GM18907 (cell line): ENCODE data around the gene GALNT12.

Source experiments
- ATAC-seq: cut with Tn5 transposase; IDR thresholded peaks from one replicate; pipeline ENCODE4 v1.9.1; 2021; ENCODE audit warnings: mild to moderate bottlenecking, moderate library complexity; ENCODE audit not compliant: unreplicated experiment

Gene GALNT12, protein sequence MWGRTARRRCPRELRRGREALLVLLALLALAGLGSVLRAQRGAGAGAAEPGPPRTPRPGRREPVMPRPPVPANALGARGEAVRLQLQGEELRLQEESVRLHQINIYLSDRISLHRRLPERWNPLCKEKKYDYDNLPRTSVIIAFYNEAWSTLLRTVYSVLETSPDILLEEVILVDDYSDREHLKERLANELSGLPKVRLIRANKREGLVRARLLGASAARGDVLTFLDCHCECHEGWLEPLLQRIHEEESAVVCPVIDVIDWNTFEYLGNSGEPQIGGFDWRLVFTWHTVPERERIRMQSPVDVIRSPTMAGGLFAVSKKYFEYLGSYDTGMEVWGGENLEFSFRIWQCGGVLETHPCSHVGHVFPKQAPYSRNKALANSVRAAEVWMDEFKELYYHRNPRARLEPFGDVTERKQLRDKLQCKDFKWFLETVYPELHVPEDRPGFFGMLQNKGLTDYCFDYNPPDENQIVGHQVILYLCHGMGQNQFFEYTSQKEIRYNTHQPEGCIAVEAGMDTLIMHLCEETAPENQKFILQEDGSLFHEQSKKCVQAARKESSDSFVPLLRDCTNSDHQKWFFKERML

DNA sequence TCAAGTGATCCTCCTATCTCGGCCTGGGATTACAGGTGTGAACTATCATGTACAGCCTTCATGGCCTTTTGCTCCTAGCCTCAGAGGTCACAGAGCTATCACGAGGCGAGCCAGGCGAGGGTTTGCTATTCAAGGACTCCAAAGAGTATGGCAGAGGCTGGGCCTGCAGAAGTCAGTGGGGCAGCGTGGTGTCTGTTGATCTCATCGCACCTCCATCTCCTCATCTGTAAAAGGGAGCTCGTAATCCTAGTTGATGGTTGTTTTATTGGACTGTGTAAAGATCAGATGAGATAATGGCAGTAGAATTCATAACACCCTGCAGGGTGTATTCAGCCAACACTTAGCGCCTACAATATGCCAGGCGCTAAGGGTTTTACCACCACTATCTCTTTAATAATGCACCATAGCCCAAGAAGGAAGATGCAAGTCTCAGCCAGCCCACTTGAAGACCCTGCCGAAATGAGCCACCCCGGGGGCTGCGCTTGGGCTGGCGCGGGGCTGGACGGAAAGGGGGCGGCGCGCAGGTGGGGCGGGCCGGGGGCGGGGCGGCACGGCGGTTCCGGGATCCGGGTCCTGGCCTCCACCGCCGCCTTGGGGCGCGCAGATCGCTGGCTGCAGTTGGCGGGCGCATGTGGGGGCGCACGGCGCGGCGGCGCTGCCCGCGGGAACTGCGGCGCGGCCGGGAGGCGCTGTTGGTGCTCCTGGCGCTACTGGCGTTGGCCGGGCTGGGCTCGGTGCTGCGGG, at the start of gene GALNT12:
Gene GALNT12, plus strand, starts transcription at position 601 of the 744 bp plus-strand sequence. Its CDS starts 29 bp downstream, at position 630.
- ATAC-seq: peak; percentile 63

DNA sequence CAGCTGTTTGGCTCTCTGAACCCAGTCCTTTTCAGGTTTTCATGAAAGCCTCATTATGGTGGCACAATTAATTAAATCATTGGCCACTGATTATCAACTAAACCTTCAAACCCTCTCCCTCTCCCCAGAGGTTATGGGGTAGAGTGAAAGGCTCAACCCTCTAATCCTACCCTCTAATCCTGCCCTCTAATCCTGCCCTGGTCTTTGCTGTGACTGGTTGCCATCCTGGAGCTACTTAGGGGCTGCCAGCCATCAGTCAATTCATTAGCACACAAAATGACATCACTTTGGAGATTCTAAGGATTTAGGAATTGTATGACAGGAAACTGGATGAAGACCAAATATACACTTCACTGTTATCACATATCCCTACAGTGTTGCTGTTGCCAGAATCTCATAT, 47.2 kb upstream of the GALNT12 start:
- no peak for ATAC-seq

- no peak for ATAC-seq
Observed at GRCh38 chr9:98763986-98764745, 43.3 kb upstream of the GALNT12 start.

DNA sequence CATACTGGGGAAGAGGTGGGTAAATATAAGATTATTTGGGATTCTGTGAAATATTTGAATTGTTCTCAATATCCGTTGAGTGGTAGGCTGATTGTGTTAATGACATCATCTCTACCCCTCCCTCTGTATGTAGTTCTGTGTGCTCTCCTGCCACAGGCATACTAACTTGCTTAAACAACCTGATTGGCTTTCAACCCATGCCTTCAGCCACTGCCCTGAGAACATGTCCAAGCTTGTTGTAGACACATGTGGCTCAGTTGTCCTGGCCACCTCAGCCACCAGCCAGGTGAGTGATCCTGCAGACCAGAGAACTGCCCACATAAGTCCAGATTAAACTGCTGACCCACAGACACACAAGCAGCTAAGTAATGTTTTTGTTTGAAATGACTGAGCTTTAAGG, 42.2 kb upstream of the GALNT12 start:
- ATAC-seq: no peak

- ATAC-seq: no peak
Observed at GRCh38 chr9:98766586-98766985, 40.9 kb upstream of the GALNT12 start.

DNA sequence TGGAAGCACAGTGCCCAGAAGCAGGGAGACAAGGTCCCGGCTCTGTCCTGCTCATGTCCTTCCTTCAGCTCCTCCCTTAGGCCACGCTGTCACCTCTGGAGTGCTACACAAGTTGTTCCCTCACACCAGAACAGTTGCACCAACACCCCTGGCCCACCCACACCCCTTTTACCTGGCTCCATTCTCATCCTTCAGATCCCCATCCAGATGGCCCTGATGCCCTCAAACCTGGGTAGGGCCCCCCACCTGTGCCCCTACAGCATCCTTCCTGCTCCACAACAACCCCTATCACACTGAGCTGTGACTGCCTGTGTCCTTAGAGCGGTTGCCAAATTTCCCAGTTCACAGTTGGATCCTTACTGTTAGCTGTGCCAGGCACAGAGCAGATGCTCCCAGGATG, 40.3 kb upstream of the GALNT12 start:
- ATAC-seq: no peak

- ATAC-seq: no peak
Observed at GRCh38 chr9:98767915-98768314, 39.6 kb upstream of the GALNT12 start.

- no peak for ATAC-seq
Observed at GRCh38 chr9:98768344-98768743, 39.1 kb upstream of the GALNT12 start.

DNA sequence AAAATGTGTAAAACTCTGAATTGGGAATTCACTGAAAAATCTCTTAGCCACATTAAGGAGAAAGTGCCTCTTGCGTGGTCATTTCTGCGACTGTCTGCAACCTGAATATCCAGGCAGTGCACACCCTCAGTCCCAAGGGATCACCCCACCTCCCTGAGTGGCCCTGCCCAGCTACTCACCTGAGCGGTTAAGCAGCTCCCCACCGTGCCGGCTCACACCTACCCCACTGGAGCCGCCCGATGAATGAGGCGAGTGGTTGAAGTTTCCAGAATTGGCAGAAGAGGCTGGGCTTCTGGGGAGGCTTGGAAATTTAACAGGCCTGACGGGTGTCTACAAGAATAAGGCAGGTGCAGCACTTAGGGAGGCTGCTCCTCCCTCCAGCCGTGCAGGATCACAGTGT, 36.8 kb upstream of the GALNT12 start:
- no peak for ATAC-seq

GRCh38 chr9:98771209-98771874, 36.1 kb upstream of the GALNT12 start:
- no peak for ATAC-seq

DNA sequence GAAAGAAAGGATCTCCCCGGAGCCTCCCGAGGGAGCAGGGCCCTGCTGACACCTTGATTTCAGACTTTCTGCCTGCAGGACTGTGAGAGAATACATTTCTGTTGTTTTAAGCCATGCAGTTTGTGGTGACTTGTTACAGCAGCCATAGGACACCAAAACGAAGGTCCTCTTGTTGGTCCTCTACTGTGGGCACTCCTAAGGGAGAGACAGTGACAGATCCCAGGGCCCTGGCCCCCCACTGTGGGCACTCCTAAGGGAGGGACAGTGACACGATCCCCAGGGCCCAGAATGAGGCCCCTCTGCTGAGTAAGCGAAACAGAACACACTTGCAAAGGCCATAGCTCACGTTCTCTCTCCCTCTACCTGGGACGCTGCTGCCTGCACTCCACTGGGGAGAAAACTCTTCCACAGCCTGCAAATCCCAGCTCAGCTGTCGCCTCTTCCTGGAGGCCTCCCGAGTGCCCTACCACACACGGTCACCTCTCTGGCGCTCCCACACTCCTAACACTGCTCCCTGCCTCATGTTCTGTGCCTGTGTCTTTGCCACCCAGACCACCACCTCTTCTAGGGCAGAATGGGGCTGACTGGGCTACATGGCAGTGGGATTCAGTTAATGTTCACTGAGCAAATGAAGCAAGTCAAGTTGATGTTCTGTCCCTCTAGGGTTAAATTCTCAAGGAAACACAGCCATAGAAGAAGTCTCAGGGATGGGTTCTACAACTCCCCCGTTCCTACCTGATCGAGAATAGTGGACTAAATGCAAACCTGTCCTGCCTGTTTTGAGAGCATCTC, 34.9 kb upstream of the GALNT12 start:
- no peak for ATAC-seq

DNA sequence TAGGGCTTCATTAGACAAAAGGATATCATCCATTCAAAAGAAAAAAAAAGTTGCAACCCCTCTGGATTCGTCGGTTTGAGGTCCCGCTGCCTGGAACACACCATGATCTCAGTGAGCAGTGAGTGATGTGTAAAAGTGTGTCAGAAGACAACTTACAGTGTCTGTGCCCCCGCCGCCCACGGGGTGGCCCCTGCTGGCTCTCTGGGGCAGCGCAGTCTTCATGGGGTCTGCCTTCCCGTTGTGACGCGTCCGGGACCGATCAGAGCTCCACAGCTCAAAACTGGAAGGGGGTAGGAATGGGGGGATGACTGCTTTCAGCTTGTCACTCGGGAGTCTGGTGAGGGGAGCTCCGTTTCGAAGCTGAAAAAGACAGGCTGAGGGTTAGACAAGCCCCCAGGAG, 33.7 kb upstream of the GALNT12 start:
- ATAC-seq: no peak

GRCh38 chr9:98774746-98775145, 32.7 kb upstream of the GALNT12 start:
- no peak for ATAC-seq

DNA sequence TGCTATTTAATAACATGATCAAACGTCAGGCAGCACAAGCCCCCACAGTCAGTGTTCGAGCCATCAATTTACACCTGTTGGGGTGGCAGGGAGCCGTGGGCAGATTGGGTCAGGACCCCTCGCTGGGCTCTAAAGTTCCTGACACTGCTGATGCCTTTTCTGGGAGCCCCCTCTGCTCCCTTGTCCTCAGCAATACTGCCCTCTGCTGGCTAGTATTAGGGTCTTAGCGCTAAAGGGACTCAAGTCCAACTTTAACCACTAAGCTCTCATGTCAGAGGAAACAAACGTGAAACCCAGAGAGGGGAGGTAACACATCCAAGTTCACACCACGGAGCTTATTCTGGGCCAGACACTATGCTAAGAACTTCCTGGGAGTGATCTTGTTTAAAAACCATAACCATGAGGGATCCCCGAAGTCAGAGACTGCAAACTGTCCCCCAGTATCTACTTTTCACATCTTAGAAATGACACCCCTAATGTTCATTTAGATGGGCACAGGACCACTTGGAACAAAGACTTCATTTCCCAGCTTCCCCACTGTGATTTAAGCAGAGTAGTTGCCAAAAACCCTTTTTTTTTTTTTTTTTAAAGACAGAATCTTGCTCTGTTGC, 31.5 kb upstream of the GALNT12 start:
- peak; percentile 59 for ATAC-seq

- no peak for ATAC-seq
Observed at GRCh38 chr9:98777618-98778017, 29.9 kb upstream of the GALNT12 start.

DNA sequence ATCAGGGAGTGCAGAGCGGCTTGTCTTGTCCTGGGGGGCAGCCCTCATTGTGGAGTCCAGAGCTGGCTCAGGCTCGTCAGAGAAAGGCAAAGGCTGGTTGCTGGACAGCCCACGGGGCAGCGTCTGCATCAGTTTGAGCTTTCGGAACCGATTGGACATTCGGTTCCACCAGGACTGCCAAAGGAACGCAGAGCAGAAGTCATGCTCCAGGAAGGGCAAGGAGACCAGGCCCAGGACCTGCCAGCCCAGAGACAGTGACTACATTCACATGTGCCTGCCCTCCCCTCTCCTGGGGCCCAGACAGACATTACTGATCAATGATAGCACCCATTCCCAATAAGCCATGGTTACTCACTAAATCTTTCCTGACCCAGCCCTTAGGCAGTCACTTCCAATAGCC, 29.2 kb upstream of the GALNT12 start:
- ATAC-seq: no peak

- ATAC-seq: no peak
Observed at GRCh38 chr9:98778711-98779530, 28.5 kb upstream of the GALNT12 start.

DNA sequence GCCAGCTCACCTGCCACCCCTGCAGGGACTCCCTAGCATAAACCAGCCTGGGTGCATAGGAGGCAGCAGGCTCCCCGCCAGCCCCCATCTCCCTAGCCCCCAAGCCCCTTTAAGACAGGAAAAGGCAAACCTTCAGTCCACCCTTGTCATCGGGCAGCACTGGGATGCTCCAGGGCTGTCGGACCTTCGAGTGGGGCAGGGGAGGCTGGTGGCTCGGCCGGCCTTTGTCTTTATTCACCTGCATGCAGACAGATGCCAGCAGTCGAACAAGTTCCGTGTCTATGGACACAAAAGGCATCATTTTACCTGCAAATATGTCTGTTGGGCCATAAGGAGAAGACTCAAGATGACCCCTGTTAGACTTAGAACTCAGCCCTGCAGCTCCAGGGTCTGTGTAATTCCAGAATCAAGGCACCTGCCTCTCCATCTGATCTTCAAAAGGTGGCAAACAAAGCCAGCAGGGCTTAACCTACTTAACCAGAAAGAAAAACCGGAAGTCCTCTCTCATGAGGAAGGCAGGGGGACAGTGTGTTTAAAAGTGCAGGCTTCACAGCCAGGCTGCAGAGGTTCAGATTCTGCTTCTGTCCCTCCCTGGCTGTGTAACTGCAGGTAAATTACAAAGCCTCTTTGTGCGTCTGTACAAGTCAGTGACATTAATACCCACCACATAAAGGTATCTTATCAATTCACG, 27.3 kb upstream of the GALNT12 start:
- no peak for ATAC-seq
